H7 (cell line): ENCODE data around the gene GPAM. TPM values are rescaled to one million over a fixed set of nuclear protein-coding genes. Genes with fewer than 3 reads are reported as not detected.
"Not testable (repeated sequence)": the region's sequence is repeated elsewhere in the genome, so short reads cannot be mapped to it uniquely, and the experiment has no call there.

Experiments
- DNase-seq: peaks from one replicate; pipeline ENCODE4 v3.0.0; 2012
- H3K27me3 ChIP-seq: 2 replicates; pipeline ENCODE4 v1.6.0; 2011; ENCODE audit warnings: mild to moderate bottlenecking, low read length; ENCODE audit not compliant: control insufficient read depth, insufficient read depth
- H3K36me3 ChIP-seq: replicated peaks from 2 replicates; pipeline ENCODE4 v1.5.1; 2011; ENCODE audit warnings: low read length; ENCODE audit not compliant: control insufficient read depth, insufficient read depth
- H3K4me3 ChIP-seq: 2 replicates; pipeline ENCODE4 v1.5.1; 2011; ENCODE audit warnings: low read depth, mild to moderate bottlenecking, control low read depth, low read length, moderate library complexity; ENCODE audit not compliant: insufficient read depth
- total RNA-seq: library from RNA; depleted of rRNA; stranded (reverse); fragments of >200 nt; shearing (Covaris generic); gene quantifications from 2 replicates; pipeline ENCODE4 v1.2.3, GENCODE V29; 2014; rRNA removed

The GPAM gene
- total RNA-seq, 1 experiment from 2014 or later = 10.0 TPM

- Histone ChIP-seq H3K36me3 (no peaks in the 10 kb centered on the region), H3K27me3 (no peaks in the 10 kb centered on the region), H3K4me3 (no peak overlapping the region)
- DNase-seq = peak; percentile 75
These were observed 67.7 kb downstream of the GPAM start for GRCh38 chr10:112115781-112116385.

- H3K27me3 ChIP-seq, H3K36me3 ChIP-seq, DNase-seq, H3K4me3 ChIP-seq: not testable (repeated sequence)
These were observed 73.8 kb downstream of the GPAM start for GRCh38 chr10:112109779-112110178.

Other genes starting within 250 kb of the GPAM start
- gene TECTB, start 99.6 kb upstream of the GPAM start, total RNA-seq = not detected in 2 replicates
- gene ACSL5, start 190.4 kb upstream of the GPAM start, total RNA-seq = 0.17 TPM in 1 of 2 replicates, not detected in the other